Transverse colon (tissue), 3 donors: ENCODE data around the gene ATP11A.

ENCODE experiments used
- POLR2A ChIP-seq: fragments of 450-650 bp; IDR thresholded peaks from one replicate; pipeline ENCODE4 v1.6.1; 2016; ENCODE audit warnings: antibody characterized with exemption, mild to moderate bottlenecking, moderate library complexity
- POLR2AphosphoS5 ChIP-seq, 3 donors: sonication (generic); formaldehyde crosslinking; IDR thresholded peaks; one replicate each; pipeline ENCODE4 v1.6.1; 2016; ENCODE audit warnings: antibody characterized with exemption in 3 of 3

DNA sequence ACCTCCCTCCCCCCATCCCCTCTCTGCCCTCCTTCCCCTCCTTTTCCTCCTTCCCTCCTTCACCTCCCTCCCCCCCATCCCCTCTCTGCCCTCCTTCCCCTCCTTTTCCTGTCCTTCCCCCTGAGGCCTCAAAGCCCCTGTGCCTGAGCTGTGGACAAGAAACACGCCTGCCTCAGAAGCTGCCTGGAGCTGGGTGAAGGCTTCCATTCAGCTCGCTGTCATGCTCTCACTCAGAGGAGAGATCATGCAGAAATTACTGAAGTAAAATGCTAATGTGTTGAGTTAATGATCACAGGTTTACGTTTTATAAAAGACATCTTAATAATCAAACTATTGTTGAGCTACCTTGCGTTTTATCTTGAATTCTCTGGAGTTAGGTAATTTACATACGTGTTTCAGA, 114.5 kb downstream of the ATP11A start:
- TF ChIP-seq POLR2AphosphoS5 (IDR thresholded peaks at IDR 0.05) (no peak), POLR2A (no peak)
